GM21717 (cell line): Measurements from ENCODE around the gene TBX21.
"Not testable (repeated sequence)": the region's sequence is repeated elsewhere in the genome, so short reads cannot be mapped to it uniquely, and the experiment has no call there.

Source experiments
- ATAC-seq: cut with Tn5 transposase; IDR thresholded peaks from one replicate; pipeline ENCODE4 v1.9.1; 2021; ENCODE audit warnings: mild to moderate bottlenecking, moderate library complexity; ENCODE audit not compliant: unreplicated experiment

Gene TBX21

DNA sequence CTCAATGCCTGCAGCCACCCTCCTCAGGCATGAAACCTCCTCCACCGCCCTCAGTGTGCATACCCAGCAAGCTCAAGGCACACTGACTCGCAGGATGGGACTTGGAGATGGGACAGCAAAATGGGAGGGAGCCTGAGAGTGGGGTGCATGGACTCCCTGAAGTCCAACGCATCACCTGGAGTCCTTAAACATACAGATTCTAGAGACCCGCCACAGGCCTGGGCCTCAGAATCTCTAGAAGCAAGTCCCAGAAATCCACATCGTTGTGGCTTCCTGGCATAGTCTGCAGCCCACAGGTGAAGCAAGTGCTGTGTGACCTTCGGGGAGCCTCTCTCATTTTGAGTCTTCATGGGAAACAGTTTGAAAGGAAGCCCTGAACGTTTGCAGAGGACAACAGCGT is 3.6 kb upstream of the TBX21 start:
- ATAC-seq, result no peak

GRCh38 chr17:47730681-47731080 is 2.4 kb upstream of the TBX21 start:
- no peak for ATAC-seq

DNA sequence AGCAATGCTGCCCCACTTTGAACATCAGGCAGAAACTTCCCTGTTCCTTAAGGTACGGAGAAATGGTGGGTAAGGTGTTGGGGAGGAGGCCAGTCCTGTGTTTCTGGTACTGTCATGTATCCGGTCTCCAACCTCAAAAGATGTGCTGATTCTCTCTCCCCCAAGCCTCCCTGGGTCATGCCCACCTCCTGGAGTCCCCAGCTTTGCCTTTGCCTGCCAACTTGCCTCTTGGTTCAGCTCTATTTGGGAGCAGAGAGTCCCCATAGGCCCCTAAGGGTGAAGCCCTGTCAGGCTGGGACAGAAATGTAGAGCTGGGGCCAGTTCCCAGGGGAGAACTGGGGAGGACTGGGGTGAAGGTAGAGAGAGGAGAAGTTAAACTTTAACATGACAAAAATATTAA is 1.6 kb upstream of the TBX21 start:
- no peak for ATAC-seq

GRCh38 chr17:47732399-47733046 is 513 bp upstream of the TBX21 start:
- ATAC-seq, result no peak

GRCh38 chr17:47733674-47734410 is 806 bp downstream of the TBX21 start:
- peak; percentile 4 for ATAC-seq

DNA sequence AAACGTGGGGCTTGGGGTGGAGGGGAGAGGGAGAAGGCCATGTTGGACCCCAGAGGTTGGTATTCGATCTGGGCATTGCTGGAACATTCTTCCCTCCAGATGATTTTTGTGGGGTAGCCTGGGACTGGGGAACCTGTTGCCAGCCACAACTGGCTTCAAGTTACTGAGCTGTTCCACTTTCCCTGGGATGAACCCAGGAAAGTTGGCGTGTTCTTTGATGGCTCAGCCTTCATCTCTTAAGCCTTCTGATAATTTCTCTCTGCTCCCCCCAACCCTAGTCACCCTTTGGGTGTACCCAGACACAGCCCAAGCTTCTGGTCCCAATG is 2.1 kb downstream of the TBX21 start:
- no peak for ATAC-seq

GRCh38 chr17:47735536-47736011 is 2.5 kb downstream of the TBX21 start:
- no peak for ATAC-seq

GRCh38 chr17:47736501-47737495 is 3.8 kb downstream of the TBX21 start:
- no peak for ATAC-seq

DNA sequence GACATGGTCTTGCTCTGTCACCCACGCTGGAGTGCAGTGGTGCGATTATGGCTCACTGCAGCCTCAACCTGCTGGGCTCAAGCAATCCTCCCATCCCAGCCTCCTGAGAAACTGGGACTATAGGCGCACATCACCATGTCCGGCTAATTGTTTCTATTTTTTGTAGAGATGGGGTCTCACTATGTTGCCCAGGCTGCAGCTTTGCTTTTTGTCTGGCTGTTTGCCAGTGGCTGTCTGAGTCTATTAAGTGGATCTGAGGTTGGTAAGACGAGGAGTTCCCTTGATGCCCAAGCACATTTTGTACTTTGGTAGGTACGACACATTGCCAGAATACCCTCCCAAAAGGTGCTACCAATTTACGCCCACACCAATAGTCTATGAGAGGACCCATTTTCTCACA is 5.1 kb downstream of the TBX21 start:
- no peak for ATAC-seq

GRCh38 chr17:47739150-47739549 is 6.1 kb downstream of the TBX21 start:
- ATAC-seq, result no peak

GRCh38 chr17:47739945-47740344 is 6.9 kb downstream of the TBX21 start:
- ATAC-seq, result not testable (repeated sequence)

- no peak for ATAC-seq
Observed at GRCh38 chr17:47741109-47741792, 8.2 kb downstream of the TBX21 start.

- no peak for ATAC-seq
Observed at GRCh38 chr17:47741793-47742145, 8.7 kb downstream of the TBX21 start.

DNA sequence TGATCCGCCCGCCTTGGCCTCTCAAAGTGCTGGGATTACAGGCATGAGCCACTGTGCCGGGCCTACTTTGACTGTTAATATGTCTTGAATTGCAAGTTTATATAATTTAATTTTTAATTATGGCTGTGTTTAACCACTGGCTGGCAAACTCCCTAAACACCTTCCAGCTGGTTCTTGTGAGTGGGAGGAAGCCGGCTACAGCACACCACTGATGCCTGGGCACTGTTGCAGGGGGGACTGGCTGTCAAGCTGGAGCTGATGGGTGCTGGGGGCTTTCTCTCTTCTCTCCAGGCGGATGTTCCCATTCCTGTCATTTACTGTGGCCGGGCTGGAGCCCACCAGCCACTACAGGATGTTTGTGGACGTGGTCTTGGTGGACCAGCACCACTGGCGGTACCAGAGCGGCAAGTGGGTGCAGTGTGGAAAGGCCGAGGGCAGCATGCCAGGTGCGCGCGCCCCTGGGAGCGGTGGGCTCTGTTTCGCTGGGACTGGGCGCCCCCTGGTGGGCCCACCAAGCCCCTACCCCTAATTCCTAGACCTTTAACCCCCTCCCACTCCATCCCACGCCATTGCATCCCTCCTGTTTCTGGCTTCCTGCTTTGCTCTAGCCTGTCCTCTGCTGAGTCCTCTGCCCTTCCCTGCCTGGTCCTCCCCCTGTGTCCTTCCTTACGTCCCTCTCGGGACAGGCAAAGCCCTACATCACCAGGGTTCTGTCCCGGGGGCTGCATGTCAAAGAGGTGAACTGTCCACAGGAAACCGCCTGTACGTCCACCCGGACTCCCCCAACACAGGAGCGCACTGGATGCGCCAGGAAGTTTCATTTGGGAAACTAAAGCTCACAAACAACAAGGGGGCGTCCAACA is 9.5 kb downstream of the TBX21 start:
- ATAC-seq, result no peak

DNA sequence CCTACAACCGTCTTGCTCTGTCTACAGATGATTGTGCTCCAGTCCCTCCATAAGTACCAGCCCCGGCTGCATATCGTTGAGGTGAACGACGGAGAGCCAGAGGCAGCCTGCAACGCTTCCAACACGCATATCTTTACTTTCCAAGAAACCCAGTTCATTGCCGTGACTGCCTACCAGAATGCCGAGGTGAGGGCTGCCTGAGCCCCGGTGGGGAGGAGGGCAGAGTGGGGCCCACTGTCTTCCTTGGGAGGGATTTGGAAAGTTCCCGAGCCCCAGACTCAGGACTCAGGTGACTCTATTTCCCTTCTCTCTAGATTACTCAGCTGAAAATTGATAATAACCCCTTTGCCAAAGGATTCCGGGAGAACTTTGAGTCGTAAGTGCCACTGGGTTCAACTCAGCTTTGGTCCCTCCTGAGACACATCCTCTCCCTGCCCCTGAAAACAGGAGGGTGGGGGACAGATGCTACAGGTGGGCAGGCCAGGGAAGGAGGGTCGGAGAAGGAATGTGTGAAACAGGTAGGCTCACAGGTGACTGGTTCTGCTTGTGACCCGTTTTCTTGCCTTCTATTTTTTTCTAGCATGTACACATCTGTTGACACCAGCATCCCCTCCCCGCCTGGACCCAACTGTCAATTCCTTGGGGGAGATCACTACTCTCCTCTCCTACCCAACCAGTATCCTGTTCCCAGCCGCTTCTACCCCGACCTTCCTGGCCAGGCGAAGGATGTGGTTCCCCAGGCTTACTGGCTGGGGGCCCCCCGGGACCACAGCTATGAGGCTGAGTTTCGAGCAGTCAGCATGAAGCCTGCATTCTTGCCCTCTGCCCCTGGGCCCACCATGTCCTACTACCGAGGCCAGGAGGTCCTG is 11.4 kb downstream of the TBX21 start:
- no peak for ATAC-seq

DNA sequence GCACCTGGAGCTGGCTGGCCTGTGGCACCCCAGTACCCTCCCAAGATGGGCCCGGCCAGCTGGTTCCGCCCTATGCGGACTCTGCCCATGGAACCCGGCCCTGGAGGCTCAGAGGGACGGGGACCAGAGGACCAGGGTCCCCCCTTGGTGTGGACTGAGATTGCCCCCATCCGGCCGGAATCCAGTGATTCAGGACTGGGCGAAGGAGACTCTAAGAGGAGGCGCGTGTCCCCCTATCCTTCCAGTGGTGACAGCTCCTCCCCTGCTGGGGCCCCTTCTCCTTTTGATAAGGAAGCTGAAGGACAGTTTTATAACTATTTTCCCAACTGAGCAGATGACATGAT is 12.0 kb downstream of the TBX21 start:
- no peak for ATAC-seq

DNA sequence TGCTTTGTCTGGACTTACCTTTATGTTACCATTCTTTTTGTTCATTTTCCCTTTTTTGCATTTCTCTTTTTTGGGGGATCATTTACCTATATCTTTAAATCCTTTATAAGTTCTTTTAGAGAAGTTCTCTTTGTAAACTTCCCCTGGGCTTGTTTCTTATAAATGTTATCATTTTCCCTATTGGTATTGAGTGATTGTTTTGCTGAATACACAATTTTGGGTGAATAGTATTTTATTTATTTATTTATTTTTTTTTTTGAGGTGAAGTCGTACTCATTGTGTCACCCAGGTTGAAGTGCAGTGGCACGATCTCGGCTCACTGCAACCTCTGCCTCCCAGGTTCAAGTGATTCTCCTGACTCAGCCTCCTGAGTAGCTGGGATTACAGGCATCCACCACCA is 18.4 kb downstream of the TBX21 start:
- ATAC-seq, result no peak

DNA sequence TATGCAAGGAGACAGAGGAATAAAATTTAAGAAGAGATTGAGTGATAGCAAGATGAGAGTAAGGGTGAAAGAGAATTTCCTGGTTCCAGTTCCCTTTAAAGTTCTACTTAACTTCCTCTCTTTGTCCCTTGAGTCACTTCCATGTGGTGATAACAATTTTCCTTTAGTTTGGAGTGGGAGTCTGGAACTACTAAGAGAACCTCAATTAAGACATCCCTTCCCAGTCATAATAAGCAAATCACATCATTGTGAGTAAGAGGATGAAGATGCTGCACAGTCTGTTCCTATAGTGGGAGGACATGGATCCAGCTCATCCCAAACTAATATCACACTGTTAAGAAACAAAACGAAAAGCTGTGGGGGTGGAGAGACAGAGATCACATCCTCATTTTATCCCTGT is 24.4 kb downstream of the TBX21 start:
- ATAC-seq, result no peak

DNA sequence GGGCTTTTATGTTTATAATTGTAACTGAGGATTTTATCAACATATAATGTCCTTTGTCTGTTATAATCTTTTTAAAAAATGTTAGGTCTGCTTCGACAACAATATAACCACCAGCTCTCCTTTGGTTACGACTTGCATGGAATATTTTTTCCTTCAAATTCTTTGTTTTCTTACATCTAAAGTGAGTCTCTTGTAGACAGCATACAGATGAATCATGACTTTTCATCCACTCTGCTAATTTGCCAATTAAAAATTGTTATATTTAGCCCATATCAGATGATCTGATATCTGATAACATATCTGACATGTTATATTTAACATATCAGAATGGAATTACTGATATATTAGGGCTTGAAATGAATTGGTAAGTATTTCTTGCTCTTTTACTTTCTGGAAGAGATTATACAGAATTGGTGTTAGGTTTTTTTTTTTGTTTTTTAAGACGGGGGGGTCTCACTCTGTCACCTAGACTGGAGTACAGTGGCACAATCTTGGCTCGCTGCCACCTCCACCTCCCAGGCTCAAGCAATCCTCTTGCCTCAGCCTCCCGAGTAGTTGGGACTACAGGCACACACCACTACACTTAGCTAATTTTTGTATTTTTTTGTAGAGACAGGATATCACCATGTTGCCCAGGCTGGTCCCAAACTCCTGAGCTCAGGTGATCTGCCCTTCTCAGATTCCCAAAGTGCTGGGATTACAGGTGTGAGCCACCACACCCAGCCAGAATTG is 27.5 kb downstream of the TBX21 start:
- no peak for ATAC-seq
